Adrenal gland (tissue), 5 donors: ENCODE measurements around the gene GLI2.

ENCODE experiments used
- CTCF ChIP-seq, 6 experiments: fragments of 450-650 bp in 4 of 6; fragments of 200-600 bp in 2 of 6; sonication (generic) in 1 of 6; IDR thresholded peaks; 1 replicate in 5 of 6; 2 replicates in 1 of 6; pipeline versions ENCODE4 v1.5.1 to v1.8.0; 2016 to 2021; ENCODE audit warnings: antibody characterized with exemption in 6 of 6, mild to moderate bottlenecking in 2 of 6, moderate library complexity in 1 of 6
- POLR2A ChIP-seq, 2 donors: fragments of 450-650 bp; IDR thresholded peaks; one replicate each; pipeline ENCODE4 v1.6.1; 2017; ENCODE audit warnings: antibody characterized with exemption in 2 of 2, mild to moderate bottlenecking in 2 of 2, moderate library complexity in 1 of 2
- donor health status: DM: no; HTN: no; CAD: no.

GRCh38 chr2:120772261-120772660 is 36.6 kb downstream of the GLI2 start:
- TF ChIP-seq CTCF (IDR thresholded peaks at IDR 0.05) (no peak), POLR2A (IDR thresholded peaks at IDR 0.05) (no peak)
